Peyer's patch (tissue), 4 donors: Measurements from ENCODE around the gene PFKM.

Experiments used
- CTCF ChIP-seq, 6 experiments: fragments of 450-650 bp in 4 of 6; fragments of 200-600 bp in 2 of 6; sonication (generic) in 1 of 6; IDR thresholded peaks; one replicate each; pipeline ENCODE4 v1.5.1; 2017 to 2019; ENCODE audit warnings: antibody characterized with exemption in 6 of 6, mild to moderate bottlenecking in 3 of 6, moderate library complexity in 1 of 6
- POLR2A ChIP-seq, 2 donors: fragments of 450-650 bp; IDR thresholded peaks; one replicate each; pipeline ENCODE4 v1.5.1; 2017; ENCODE audit warnings: antibody characterized with exemption in 2 of 2, mild to moderate bottlenecking in 2 of 2, moderate library complexity in 2 of 2

- no peak for TF ChIP-seq CTCF (IDR thresholded peaks at IDR 0.05)
- TF ChIP-seq POLR2A (IDR thresholded peaks at IDR 0.05) = no peak
Observed at GRCh38 chr12:48169011-48169410, 49.8 kb downstream of the PFKM start.
